ENCODE measurements around the gene CST6.

The CST6 gene

GRCh38 chr11:66032957-66033735 lies 21.3 kb downstream of the CST6 start:
- ATAC-seq, result no peak
- TF ChIP-seq ISL1 (CRISPR knock-in tag; IDR thresholded peaks at IDR 0.05) (no peak), PATZ1 (CRISPR knock-in tag; IDR thresholded peaks at IDR 0.05; ENCODE audit: borderline replicate concordance) (no peak), ESRRG (CRISPR knock-in tag; IDR thresholded peaks at IDR 0.05) (no peak), TOX (CRISPR knock-in tag; IDR thresholded peaks at IDR 0.05; ENCODE audit: borderline replicate concordance) (no peak), SNAI2 (CRISPR knock-in tag; IDR thresholded peaks at IDR 0.05) (no peak), OSR1 (CRISPR knock-in tag; IDR thresholded peaks at IDR 0.05) (no peak), ZNF70 (CRISPR knock-in tag; IDR thresholded peaks at IDR 0.05) (no peak)

GRCh38 chr11:66035653-66036333 lies 24.0 kb downstream of the CST6 start:
- TF ChIP-seq ARNTL (CRISPR knock-in tag; IDR thresholded peaks at IDR 0.05; ENCODE audit: borderline replicate concordance, low read depth) (no peak), PATZ1 (CRISPR knock-in tag; IDR thresholded peaks at IDR 0.05; ENCODE audit: borderline replicate concordance) (no peak), CSDC2 (CRISPR knock-in tag; IDR thresholded peaks at IDR 0.05) (no peak), ZNF70 (CRISPR knock-in tag; IDR thresholded peaks at IDR 0.05) (no peak), ZFP30 (CRISPR knock-in tag; IDR thresholded peaks at IDR 0.05) (no peak), SNAI2 (CRISPR knock-in tag; IDR thresholded peaks at IDR 0.05) (no peak), PPARA (CRISPR knock-in tag; IDR thresholded peaks at IDR 0.05; ENCODE audit: borderline replicate concordance) (no peak), TOX (CRISPR knock-in tag; IDR thresholded peaks at IDR 0.05; ENCODE audit: borderline replicate concordance) (no peak), ZC3H10 (CRISPR knock-in tag; IDR thresholded peaks at IDR 0.05) (no peak), GLIS3 (CRISPR knock-in tag; IDR thresholded peaks at IDR 0.05) (no peak), ZNF8 (CRISPR knock-in tag; IDR thresholded peaks at IDR 0.05) (no peak), ZFP3 (CRISPR knock-in tag; IDR thresholded peaks at IDR 0.05) (no peak), BACH2 (CRISPR knock-in tag; IDR thresholded peaks at IDR 0.05; ENCODE audit: borderline replicate concordance) (no peak), POU6F1 (CRISPR knock-in tag; IDR thresholded peaks at IDR 0.05; ENCODE audit: borderline replicate concordance, low read depth) (no peak), TCF4 (CRISPR knock-in tag; IDR thresholded peaks at IDR 0.05; ENCODE audit: borderline replicate concordance) (no peak), ZNF565 (CRISPR knock-in tag; conservative IDR thresholded peaks at IDR 0.05; ENCODE audit: low read depth) (no peak), ESRRG (CRISPR knock-in tag; IDR thresholded peaks at IDR 0.05) (no peak), TSHZ2 (CRISPR knock-in tag; IDR thresholded peaks at IDR 0.05) (no peak), CSRNP3 (CRISPR knock-in tag; IDR thresholded peaks at IDR 0.05) (no peak), OSR1 (CRISPR knock-in tag; IDR thresholded peaks at IDR 0.05) (no peak)

More at GRCh38 chr11:66035653-66036333, 24.0 kb downstream of the CST6 start:
- ATAC-seq, result peak; percentile 38; the same call in 2 of the 3 replicates
